HepG2 (cell line): Measurements from ENCODE around the gene AKT2. TPM values are rescaled to one million over a fixed set of nuclear protein-coding genes. Genes with fewer than 3 reads are reported as not detected.

Experiments
- ADNP ChIP-seq: sonication (generic); formaldehyde crosslinking; IDR thresholded peaks from 2 replicates; pipeline ENCODE4 v1.4.0; 2020; ENCODE audit warnings: missing genetic modification reagents
- ATAD3A ChIP-seq: sonication (generic); formaldehyde crosslinking; IDR thresholded peaks from 2 replicates; pipeline ENCODE4 v1.4.0; 2020; ENCODE audit warnings: missing genetic modification reagents
- ATF7-NPFF ChIP-seq: sonication (generic); formaldehyde crosslinking; IDR thresholded peaks from 2 replicates; pipeline ENCODE4 v1.8.1; 2023; ENCODE audit warnings: mild to moderate bottlenecking, low read depth, missing genetic modification reagents, moderate library complexity
- EHMT2 ChIP-seq: fragments of 200-600 bp; sonication (generic); IDR thresholded peaks from 2 replicates; pipeline ENCODE4 v1.7.0; 2017; ENCODE audit warnings: antibody characterized with exemption, low read depth, low read length, borderline replicate concordance
- GATAD1 ChIP-seq: IDR thresholded peaks from 2 replicates; pipeline ENCODE4 v1.6.1; 2016; ENCODE audit warnings: missing genetic modification reagents, missing compliant biosample characterization
- HES4 ChIP-seq: sonication (generic); formaldehyde crosslinking; IDR thresholded peaks from 2 replicates; pipeline ENCODE4 v1.9.0; 2021; ENCODE audit warnings: mild to moderate bottlenecking, missing genetic modification reagents, borderline replicate concordance
- HNRNPH1 ChIP-seq: fragments of 200-400 bp; formaldehyde crosslinking; optimal IDR thresholded peaks from 2 replicates; pipeline ENCODE3; 2017; ENCODE audit warnings: mild to moderate bottlenecking, low read depth, low read length
- ISX ChIP-seq: sonication (generic); formaldehyde crosslinking; conservative IDR thresholded peaks from 2 replicates; pipeline ENCODE4 v1.5.0; 2020; ENCODE audit warnings: missing genetic modification reagents
- MIXL1 ChIP-seq: IDR thresholded peaks from 2 replicates; pipeline ENCODE4 v1.6.1; 2016
- WIZ ChIP-seq: sonication (generic); formaldehyde crosslinking; IDR thresholded peaks from 2 replicates; pipeline ENCODE4 v1.5.1; 2020; ENCODE audit warnings: mild to moderate bottlenecking, missing genetic modification reagents
- ZNF598 ChIP-seq: sonication (generic); formaldehyde crosslinking; IDR thresholded peaks from 2 replicates; pipeline ENCODE4 v1.5.1; 2020; ENCODE audit warnings: mild to moderate bottlenecking, missing genetic modification reagents, borderline replicate concordance
- ZNF615 ChIP-seq: sonication (generic); formaldehyde crosslinking; IDR thresholded peaks from 2 replicates; pipeline ENCODE4 v1.5.0; 2020; ENCODE audit warnings: mild to moderate bottlenecking, missing genetic modification reagents, borderline replicate concordance
- ZNF724P ChIP-seq: sonication (generic); formaldehyde crosslinking; IDR thresholded peaks from 2 replicates; pipeline ENCODE4 v1.8.0; 2022; ENCODE audit warnings: missing genetic modification reagents, borderline replicate concordance
- ZNF777 ChIP-seq: sonication (generic); formaldehyde crosslinking; IDR thresholded peaks from 2 replicates; pipeline ENCODE4 v1.4.0; 2020; ENCODE audit warnings: missing genetic modification reagents
- ZNF792 ChIP-seq: IDR thresholded peaks from 2 replicates; pipeline ENCODE4 v1.6.1; 2016
- polyA plus RNA-seq, 8 experiments: library from polyadenylated mRNA; depleted of rRNA in 3 of 8; stranded (reverse) in 7 of 8; unstranded in 1 of 8; fragments of >200 nt; fragmentation: Illumina TruSeq in 4 of 8; extraction: Trizol in 4 of 8; gene quantifications; 2 replicates each; pipeline versions ENCODE4 v1.2.1 to v1.2.3, GENCODE V29; 2011 to 2016; ENCODE audit warnings: low read depth in 4 of 8, missing spikeins in 1 of 8, mixed read lengths in 1 of 8; ENCODE audit not compliant: insufficient read depth in 1 of 8
- total RNA-seq, 5 experiments: library from RNA; depleted of rRNA; stranded (reverse); fragments of >200 nt; fragmentation: Illumina TruSeq; extraction: Trizol; gene quantifications; 2 replicates each; pipeline ENCODE4 v1.2.3, GENCODE V29; 2016; ENCODE audit warnings: low read depth in 1 of 5
- TF ChIP-seq, protein P1 (sequence below): sonication (generic); formaldehyde crosslinking; IDR thresholded peaks from 2 replicates; pipeline ENCODE4 v1.4.0; 2020; ENCODE audit warnings: missing genetic modification reagents
- TF ChIP-seq, protein P2 (sequence below): IDR thresholded peaks from 2 replicates; pipeline ENCODE4 v1.6.1; 2016; ENCODE audit warnings: low read depth, control low read depth
- TF ChIP-seq, protein P3 (sequence below): sonication (generic); formaldehyde crosslinking; IDR thresholded peaks from 2 replicates; pipeline ENCODE4 v1.5.0; 2020; ENCODE audit warnings: mild to moderate bottlenecking, missing genetic modification reagents, borderline replicate concordance
- TF ChIP-seq, protein P4 (sequence below): sonication (generic); formaldehyde crosslinking; IDR thresholded peaks from 2 replicates; pipeline ENCODE4 v1.5.1; 2020; ENCODE audit warnings: missing genetic modification reagents, mild to moderate bottlenecking, borderline replicate concordance
- TF ChIP-seq, protein P5 (sequence below): sonication (generic); formaldehyde crosslinking; conservative IDR thresholded peaks from 2 replicates; pipeline ENCODE4 v1.4.0; 2020; ENCODE audit warnings: missing genetic modification reagents

Gene AKT2
- total and polyA plus RNA-seq, 2 of the 13 experiments (the other 11 are each of a cell fraction or from before 2014, with no cell fraction given) = 82.1 to 173 TPM

DNA sequence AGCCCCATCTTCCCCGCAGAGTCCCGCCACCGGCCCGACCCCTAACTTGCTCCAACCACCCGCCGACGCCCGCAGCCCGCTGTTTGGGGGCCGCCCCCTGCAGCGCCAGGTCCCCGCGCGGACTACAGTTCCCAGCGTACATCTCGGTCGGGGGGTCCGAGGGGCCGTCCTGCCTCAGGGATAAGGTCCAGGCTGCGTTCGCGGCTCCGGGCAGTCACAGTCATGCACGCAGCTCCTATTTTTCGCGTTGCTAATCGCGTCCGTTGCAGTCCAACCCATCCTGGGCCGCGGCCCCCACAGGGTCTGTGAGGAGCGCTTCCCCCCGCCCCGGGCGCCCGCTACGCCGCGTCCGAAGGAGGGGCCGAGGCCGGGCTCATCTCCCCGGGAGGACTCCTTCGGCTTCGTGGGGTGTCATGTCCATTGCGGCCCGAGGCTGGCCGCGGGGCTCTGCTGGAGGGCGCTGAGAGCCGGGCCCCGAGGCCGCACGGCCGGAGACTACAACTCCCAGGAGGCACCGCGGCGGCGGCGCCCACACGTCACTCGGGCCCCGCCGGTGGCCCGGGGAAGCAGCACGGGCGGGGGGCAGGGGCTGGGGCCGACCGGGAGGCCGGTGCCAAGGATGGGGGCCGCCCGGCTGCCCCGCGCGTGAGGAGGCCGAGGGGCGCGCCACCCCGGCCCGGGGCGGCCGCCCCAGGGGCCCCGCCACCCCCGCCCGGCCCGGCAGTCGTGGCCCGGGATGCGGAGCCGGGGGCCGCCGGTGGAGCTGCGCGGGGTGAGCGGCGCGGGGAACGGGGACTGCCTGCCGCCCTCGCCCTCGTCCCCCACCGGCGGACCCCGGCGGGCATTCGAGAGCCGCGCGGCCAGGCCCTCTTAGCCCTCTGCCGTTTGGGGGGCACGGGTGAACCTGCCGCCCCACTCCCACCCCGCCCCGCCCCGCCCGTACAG is 94.0 kb downstream of the AKT2 start, which contains the start of gene MAP3K10 (continued):
- TF ChIP-seq, protein P1, sequence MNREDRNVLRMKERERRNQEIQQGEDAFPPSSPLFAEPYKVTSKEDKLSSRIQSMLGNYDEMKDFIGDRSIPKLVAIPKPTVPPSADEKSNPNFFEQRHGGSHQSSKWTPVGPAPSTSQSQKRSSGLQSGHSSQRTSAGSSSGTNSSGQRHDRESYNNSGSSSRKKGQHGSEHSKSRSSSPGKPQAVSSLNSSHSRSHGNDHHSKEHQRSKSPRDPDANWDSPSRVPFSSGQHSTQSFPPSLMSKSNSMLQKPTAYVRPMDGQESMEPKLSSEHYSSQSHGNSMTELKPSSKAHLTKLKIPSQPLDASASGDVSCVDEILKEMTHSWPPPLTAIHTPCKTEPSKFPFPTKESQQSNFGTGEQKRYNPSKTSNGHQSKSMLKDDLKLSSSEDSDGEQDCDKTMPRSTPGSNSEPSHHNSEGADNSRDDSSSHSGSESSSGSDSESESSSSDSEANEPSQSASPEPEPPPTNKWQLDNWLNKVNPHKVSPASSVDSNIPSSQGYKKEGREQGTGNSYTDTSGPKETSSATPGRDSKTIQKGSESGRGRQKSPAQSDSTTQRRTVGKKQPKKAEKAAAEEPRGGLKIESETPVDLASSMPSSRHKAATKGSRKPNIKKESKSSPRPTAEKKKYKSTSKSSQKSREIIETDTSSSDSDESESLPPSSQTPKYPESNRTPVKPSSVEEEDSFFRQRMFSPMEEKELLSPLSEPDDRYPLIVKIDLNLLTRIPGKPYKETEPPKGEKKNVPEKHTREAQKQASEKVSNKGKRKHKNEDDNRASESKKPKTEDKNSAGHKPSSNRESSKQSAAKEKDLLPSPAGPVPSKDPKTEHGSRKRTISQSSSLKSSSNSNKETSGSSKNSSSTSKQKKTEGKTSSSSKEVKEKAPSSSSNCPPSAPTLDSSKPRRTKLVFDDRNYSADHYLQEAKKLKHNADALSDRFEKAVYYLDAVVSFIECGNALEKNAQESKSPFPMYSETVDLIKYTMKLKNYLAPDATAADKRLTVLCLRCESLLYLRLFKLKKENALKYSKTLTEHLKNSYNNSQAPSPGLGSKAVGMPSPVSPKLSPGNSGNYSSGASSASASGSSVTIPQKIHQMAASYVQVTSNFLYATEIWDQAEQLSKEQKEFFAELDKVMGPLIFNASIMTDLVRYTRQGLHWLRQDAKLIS (CRISPR knock-in tag) = no peak
- no peak for TF ChIP-seq ISX (CRISPR knock-in tag)
- peak; percentile 63 for TF ChIP-seq GATAD1 (CRISPR knock-in tag)
- no peak for TF ChIP-seq HNRNPH1
- TF ChIP-seq HES4 (CRISPR knock-in tag) = peak; percentile 36; the same call in 1 of the 2 replicates
- peak; percentile 64; the same call in 1 of the 2 replicates for TF ChIP-seq ZNF777
- TF ChIP-seq WIZ = no peak; the same call in 1 of the 2 replicates
- no peak for TF ChIP-seq ZNF598 (CRISPR knock-in tag)
- no peak for TF ChIP-seq ATAD3A (CRISPR knock-in tag)
- peak; percentile 43; the same call in 1 of the 2 replicates for TF ChIP-seq ZNF792 (CRISPR knock-in tag)
- no peak for TF ChIP-seq ADNP (CRISPR knock-in tag)
- no peak for TF ChIP-seq EHMT2
- TF ChIP-seq ATF7-NPFF (CRISPR knock-in tag) = no peak
- TF ChIP-seq, protein P2, sequence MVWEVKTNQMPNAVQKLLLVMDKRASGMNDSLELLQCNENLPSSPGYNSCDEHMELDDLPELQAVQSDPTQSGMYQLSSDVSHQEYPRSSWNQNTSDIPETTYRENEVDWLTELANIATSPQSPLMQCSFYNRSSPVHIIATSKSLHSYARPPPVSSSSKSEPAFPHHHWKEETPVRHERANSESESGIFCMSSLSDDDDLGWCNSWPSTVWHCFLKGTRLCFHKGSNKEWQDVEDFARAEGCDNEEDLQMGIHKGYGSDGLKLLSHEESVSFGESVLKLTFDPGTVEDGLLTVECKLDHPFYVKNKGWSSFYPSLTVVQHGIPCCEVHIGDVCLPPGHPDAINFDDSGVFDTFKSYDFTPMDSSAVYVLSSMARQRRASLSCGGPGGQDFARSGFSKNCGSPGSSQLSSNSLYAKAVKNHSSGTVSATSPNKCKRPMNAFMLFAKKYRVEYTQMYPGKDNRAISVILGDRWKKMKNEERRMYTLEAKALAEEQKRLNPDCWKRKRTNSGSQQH = peak; percentile 86; the same call in 1 of the 2 replicates
- TF ChIP-seq, protein P3, sequence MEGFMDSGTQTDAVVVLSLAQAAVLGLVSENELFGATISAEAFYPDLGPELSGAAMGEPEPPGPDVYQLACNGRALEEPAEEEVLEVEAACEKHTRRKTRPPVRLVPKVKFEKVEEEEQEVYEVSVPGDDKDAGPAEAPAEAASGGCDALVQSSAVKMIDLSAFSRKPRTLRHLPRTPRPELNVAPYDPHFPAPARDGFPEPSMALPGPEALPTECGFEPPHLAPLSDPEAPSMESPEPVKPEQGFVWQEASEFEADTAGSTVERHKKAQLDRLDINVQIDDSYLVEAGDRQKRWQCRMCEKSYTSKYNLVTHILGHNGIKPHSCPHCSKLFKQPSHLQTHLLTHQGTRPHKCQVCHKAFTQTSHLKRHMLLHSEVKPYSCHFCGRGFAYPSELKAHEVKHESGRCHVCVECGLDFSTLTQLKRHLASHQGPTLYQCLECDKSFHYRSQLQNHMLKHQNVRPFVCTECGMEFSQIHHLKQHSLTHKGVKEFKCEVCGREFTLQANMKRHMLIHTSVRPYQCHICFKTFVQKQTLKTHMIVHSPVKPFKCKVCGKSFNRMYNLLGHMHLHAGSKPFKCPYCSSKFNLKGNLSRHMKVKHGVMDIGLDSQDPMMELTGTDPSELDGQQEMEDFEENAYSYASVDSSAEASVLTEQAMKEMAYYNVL (CRISPR knock-in tag) = 0 out of 2 replicates have a peak, but pooled peaks have one; percentile 52
- TF ChIP-seq ZNF724P = no peak; the same call in 1 of the 2 replicates
- TF ChIP-seq, protein P4, sequence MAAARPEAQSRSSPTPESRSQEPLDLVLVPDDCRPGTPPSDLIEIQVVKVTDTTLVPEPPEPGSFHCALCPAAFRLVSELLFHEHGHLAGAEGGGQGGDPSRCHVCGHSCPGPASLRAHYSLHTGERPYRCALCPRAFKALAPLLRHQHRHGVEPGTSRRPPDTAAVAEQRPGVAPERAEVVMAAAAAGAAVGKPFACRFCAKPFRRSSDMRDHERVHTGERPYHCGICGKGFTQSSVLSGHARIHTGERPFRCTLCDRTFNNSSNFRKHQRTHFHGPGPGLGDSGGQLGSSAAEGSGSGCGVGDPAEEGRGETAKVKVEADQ (CRISPR knock-in tag) = no peak
- no peak for TF ChIP-seq ZNF615
- TF ChIP-seq, protein P5, sequence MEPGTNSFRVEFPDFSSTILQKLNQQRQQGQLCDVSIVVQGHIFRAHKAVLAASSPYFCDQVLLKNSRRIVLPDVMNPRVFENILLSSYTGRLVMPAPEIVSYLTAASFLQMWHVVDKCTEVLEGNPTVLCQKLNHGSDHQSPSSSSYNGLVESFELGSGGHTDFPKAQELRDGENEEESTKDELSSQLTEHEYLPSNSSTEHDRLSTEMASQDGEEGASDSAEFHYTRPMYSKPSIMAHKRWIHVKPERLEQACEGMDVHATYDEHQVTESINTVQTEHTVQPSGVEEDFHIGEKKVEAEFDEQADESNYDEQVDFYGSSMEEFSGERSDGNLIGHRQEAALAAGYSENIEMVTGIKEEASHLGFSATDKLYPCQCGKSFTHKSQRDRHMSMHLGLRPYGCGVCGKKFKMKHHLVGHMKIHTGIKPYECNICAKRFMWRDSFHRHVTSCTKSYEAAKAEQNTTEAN = no peak
- no peak for TF ChIP-seq MIXL1 (CRISPR knock-in tag)
